Embryonic facial prominence (tissue), 1 donor: ENCODE measurements around the gene ARHGAP32.
"Not testable (repeated sequence)": the region's sequence is repeated elsewhere in the genome, so short reads cannot be mapped to it uniquely, and the experiment has no call there.

Experiments used
- DNase-seq: peaks from one replicate; pipeline ENCODE4 v3.0.0-alpha.2; 2016; ENCODE audit errors: extremely low spot score

The ARHGAP32 gene

GRCh38 chr11:128933481-128934178 is 258.5 kb downstream of the ARHGAP32 start:
- DNase-seq, result no peak

GRCh38 chr11:128931668-128932067 is 260.5 kb downstream of the ARHGAP32 start:
- no peak for DNase-seq

- no peak for DNase-seq
Measured at GRCh38 chr11:128931066-128931465, 261.1 kb downstream of the ARHGAP32 start.

GRCh38 chr11:128929991-128930390 is 262.1 kb downstream of the ARHGAP32 start:
- DNase-seq, result no peak

GRCh38 chr11:128929468-128929867 is 262.7 kb downstream of the ARHGAP32 start:
- DNase-seq, result no peak

GRCh38 chr11:128928400-128928799 is 263.7 kb downstream of the ARHGAP32 start:
- DNase-seq, result no peak

- DNase-seq, result no peak
Measured at GRCh38 chr11:128927683-128928336, 264.3 kb downstream of the ARHGAP32 start.

GRCh38 chr11:128927108-128927461 is 265.0 kb downstream of the ARHGAP32 start:
- no peak for DNase-seq

- DNase-seq, result no peak
Measured at GRCh38 chr11:128926437-128927107, 265.6 kb downstream of the ARHGAP32 start.

- DNase-seq, result no peak
Measured at GRCh38 chr11:128926000-128926399, 266.1 kb downstream of the ARHGAP32 start.

- DNase-seq, result no peak
Measured at GRCh38 chr11:128925250-128925600, 266.9 kb downstream of the ARHGAP32 start.

GRCh38 chr11:128924510-128925249 is 267.4 kb downstream of the ARHGAP32 start:
- DNase-seq, result no peak

- no peak for DNase-seq
Measured at GRCh38 chr11:128924104-128924503, 268.0 kb downstream of the ARHGAP32 start.

GRCh38 chr11:128921793-128922192 is 270.3 kb downstream of the ARHGAP32 start:
- DNase-seq, result no peak

GRCh38 chr11:128920666-128921065 is 271.5 kb downstream of the ARHGAP32 start:
- DNase-seq, result no peak

GRCh38 chr11:128919635-128920034 is 272.5 kb downstream of the ARHGAP32 start:
- not testable (repeated sequence) for DNase-seq

- no peak for DNase-seq
Measured at GRCh38 chr11:128919216-128919615, 272.9 kb downstream of the ARHGAP32 start.

GRCh38 chr11:128917144-128917724 is 274.9 kb downstream of the ARHGAP32 start:
- no peak for DNase-seq

GRCh38 chr11:128916681-128917080 is 275.4 kb downstream of the ARHGAP32 start:
- DNase-seq, result no peak

GRCh38 chr11:128916037-128916572 is 276.0 kb downstream of the ARHGAP32 start:
- no peak for DNase-seq

- no peak for DNase-seq
Measured at GRCh38 chr11:128915149-128915521, 277.0 kb downstream of the ARHGAP32 start.
